NT2/D1 (cell line): ENCODE measurements around the gene VPS35.

Experiments
- SUZ12 ChIP-seq: IDR thresholded peaks from 2 replicates; pipeline ENCODE4 v1.6.1; 2011; ENCODE audit not compliant: insufficient read length, insufficient read depth; ENCODE audit errors: extremely low read depth
- YY1 ChIP-seq: IDR thresholded peaks from 2 replicates; pipeline ENCODE4 v1.6.1; 2011; ENCODE audit not compliant: insufficient read length, insufficient read depth
- ZNF274 ChIP-seq: IDR thresholded peaks from 2 replicates; pipeline ENCODE4 v1.6.1; 2011; ENCODE audit warnings: mild to moderate bottlenecking, low read depth, low read length

DNA sequence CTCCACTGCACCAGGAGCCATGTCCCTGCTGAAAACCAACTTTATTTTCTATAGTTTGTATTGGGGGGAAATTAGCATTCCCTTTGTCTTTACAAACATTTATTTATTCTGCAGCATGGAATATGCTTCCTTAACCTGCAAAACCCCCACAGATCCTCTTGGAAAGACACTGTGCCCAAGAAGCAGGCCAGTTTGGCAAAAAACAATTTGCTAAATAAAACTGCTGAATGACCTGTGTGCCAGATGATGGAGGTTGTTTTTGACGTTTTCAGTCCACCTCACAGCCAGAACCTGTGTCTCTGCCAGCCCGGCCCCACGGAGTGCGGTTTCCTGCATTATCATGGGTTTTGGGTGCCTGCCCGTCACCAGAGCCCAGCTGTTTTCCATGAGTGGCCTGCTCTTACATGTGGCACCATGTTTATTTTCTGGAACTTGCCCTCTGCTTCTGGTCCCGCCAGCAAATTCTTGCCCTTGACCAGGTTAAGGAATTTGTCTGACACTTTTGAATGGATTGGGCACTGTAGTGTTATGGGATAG lies 26.9 kb upstream of the VPS35 start:
- TF ChIP-seq ZNF274: no peak
- no peak for TF ChIP-seq YY1
- no peak for TF ChIP-seq SUZ12
